Activated CD8-positive, alpha-beta memory T cell treated with anti-CD3 and anti-CD28 coated beads for 4 hours (primary cell): ENCODE data around the gene WNT9A.

ENCODE experiments used
- DNase-seq, 2 donors: peaks; one replicate each; pipeline ENCODE4 v3.0.0-alpha.2; 2020; ENCODE audit warnings: low read depth in 2 of 2

The WNT9A gene

DNA sequence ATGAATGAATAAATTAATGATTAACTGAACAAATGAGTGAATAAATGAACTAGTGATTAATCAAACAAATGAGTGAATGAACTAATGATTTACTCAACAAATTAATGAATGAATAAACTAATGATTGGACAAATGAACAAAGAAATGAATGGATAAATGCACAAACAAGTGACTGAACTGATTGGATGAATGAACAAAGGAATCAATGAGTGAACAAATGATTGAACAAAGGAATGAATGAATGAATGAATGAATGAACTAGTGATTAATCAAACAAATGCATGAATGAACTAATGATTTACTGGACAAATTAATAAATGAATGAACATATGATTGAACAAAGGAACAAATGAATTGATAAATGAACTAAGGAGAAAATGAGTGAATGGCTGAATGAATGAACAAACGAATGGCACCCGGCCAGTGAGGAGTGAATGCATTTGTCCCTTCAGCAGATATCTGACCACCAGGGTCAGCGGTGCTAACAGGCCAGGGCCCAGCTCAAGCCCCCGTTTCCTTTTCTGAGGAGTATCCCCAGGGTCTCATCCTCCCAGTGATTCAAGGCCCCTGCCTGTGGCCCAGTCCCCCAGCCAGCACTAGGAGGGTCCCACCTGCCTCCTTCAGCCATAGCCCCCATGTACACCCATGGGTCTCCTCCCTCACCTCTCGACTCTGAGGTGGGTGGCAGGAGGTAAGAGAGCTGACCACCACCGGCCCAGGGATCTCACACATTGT is 49.9 kb downstream of the WNT9A start:
- no peak for DNase-seq

DNA sequence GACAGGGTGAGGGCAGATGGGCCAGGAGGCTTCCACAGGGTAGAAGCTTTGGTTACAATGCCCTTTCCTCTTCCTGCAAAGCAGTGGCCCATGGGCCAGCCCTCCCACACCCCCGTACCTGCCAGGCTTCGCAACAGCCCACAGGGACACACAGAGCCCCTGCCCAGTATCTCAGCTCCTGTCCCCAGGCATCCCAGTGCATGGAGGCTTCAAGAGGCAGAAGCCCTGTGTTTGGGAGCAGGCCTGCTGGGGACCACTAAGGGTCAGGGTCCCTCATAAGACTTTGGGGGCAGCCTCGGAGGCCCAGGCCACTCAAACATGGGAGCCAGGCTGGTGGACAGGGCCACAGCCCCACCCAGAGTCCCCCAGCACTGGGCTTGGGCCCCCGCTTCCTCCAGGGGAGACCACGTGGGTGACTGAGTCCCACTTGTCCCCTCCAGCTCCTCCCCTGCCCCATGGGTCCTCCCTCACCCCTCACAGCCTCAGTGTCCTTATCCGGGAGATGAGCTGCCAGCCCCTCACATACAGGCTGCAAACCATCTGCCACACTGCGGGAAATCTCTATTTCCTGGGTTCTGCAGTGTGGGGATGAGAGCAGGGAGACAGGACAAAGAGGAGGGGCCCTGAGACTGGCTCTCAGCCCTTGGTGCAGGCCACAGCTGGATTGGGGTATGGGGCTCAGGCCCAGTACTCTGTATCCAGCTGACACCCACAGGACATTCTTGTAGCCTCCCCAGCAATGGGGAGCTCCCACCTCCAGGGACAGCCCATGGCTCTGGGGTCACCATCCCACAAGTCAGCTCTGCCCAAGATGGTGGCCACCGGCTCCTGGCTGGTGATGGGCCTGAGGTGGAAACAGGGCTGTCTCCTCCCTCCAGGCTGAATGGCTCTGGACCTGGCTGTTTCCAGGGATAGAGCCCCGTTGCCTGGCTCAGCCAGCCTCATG is 50.7 kb downstream of the WNT9A start:
- DNase-seq, result no peak

DNA sequence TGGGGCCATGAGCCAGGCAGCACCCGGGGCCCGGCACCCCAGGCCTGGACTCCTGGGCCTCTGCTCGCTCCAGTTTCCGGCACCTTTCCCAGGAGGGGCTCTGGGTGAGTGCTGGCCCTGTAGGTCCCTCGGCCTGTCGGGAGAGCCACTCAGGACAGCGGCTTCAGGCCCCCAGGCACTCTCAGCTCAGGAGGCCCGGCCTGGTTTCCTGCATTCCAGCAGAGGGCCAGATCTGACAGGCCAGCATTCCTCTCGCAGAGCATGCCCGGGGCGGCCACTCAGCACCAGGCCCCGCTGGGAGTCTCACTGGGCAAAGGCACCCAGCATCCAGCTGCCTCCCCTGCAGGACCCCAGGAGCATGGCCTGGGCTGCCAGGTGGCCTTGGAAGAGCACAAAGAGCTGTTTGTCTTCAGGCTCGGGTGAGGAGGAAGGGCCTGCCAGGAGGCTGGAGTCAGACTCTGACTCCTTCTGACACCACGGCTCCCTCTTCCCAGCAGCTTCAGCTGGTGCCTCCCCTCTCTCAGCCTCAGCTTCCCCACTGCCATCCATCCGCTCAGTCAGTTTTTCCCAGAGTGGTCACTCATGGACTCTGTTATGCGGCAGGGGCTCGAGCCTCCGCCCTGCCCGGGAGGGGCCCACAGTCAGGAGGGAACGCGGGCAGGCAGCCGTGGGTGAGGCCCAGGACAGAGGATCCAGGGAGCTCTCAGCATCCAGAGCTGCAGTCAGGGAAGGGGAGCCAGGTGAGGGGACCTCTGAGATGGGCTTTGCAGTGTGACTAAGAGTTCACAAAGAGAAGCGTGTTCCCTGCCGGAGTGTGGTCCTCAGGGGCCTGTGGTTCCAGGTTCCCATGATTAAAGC is 51.7 kb downstream of the WNT9A start:
- no peak for DNase-seq

GRCh38 chr1:227894831-227895451 is 52.8 kb downstream of the WNT9A start:
- DNase-seq, result no peak

DNA sequence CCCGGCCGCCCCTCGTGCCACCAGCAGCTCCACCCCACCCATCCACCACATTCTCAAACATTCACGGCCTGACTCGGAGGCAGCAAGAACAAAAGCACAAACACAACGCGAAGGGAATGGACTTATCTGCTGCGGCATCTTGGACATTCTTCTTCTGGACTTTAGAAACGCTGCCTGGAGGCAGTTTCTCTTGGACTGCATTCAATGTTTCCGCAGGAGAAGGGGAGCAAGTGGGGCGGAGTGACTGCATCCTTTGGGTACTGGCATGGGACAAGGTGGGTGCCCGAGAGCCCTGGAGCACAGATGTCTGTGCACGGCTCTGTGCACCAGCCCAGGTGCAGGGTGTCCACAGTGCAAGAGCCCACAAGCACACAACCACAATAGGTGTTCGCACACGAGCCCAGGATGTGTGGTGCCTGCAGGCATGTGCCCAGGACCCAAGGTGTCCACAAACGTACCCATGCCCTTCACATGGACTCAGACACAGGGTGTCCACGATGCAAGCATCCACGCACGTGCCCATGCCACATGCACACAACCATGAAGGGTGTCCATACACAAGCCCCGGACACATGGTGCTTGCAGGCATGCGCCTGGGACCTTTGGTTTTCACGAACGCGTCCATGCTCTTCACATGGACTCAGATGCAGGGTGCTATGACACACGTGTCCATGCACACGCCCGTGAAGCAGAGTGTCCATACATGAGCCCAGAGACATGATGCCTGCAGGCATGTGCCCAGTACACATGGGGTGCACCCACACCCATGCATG is 53.6 kb downstream of the WNT9A start:
- no peak for DNase-seq

GRCh38 chr1:227893300-227893948 is 54.3 kb downstream of the WNT9A start:
- DNase-seq, result no peak

DNA sequence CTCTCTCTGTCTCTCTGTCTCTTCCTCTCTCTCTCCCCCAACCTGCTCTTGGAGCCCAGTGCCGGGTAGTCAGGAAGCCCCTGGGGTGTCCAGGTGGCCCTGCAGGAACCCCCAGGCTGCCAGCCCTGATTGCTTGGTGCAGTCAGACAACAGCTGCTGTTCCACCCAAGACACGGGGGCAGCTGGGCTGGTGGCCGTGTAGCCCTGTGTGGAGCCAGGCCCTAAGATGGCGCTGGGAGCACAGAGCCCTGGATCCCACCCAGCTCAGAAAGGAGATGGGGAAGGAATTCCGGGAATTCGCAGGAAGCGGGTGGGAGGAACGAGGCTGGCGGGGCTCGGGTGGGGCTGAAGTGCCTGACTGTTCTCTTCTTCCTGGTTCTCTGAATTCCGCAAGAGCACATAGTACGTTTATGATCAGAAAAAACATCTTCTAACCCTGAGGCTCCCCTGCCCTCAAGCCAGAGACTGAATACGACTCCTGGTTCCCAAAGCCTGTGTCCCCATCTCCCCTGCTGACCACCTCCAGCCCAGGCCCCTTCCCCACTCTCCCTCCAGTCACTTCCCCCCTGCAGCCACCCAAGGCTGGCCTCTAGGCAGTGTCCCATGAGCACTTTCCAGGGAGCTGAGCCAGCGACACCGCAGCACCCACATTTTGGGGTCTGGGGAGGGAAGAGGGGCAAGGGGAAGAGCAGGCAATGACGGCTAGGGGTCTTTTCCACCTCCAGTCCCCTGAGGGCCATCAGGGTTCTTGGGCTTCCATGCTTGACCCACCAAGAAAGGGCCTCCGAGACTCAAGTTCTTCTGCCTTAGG is 55.0 kb downstream of the WNT9A start:
- DNase-seq, result no peak

GRCh38 chr1:227891955-227892488 is 55.7 kb downstream of the WNT9A start:
- DNase-seq, result no peak

DNA sequence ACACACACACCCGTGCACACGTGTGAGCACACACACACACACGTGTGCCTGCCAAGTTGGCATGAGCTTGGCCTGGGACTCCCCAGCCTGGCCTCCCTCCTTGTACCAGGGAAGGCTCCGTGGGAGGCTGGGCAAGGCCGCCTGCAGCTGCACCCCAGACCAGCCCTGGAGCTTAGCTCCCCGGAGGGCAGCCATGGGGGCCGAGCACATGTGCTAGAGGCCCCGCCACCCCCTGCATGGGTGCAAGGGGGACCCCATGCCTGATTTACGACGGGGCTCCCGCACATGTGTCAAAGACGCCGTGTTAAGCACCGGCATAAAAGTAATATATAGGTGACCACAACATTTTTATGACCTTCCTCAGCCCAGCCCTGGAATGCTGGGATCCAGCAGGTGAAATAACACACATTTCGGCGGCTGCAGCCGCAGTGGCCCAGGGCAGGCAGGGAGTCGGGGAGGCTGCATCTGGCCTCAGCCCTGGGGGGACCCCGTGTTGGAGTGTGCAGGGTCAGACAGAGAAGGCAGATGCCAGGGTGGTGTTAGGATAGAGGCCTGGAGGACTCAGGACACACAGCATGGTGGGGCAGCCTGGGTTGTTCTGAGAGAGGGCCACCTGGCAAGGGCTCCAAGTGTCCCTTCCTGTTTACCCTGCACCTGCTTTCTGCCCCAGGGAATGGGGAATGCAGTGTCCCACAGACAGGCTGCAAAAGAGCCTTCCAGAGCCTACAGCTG is 56.3 kb downstream of the WNT9A start:
- DNase-seq, result no peak

DNA sequence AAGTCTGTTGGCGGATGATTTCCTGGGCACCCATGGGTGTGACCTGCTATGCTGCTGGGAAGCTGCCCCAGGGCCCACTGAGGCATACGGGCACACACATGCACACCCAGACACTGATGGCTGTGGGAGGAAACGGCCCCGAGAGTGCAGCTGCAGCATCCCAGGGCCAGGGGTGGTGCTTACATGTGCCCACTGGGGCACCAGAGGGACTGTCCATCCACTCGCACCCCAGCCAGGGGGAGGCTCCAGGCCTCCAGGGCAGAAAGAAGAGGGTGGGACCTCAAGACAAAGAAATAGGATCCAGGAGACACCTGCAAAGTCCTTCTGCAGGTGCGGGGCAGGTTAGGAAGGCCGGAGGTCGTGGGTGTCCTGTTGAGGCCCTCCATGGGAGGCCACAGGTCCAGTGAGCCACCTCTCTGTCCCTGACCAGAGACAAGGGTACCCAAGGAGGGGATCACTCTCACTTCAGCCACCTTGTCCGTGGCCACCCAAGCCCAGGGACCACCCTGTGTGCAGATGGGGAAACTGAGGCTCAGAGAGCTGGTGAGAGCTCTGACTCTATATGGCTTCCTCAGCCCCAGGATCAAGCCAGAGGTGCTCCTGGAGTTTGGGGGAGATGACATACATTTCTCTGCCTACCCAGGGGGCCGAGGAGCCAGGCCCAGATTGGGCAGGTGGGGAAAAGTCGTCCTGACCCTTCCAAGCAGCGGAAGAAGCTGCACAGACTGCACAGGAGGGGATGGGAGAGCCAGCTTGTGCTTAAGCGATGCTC is 57.1 kb downstream of the WNT9A start:
- DNase-seq, result no peak

DNA sequence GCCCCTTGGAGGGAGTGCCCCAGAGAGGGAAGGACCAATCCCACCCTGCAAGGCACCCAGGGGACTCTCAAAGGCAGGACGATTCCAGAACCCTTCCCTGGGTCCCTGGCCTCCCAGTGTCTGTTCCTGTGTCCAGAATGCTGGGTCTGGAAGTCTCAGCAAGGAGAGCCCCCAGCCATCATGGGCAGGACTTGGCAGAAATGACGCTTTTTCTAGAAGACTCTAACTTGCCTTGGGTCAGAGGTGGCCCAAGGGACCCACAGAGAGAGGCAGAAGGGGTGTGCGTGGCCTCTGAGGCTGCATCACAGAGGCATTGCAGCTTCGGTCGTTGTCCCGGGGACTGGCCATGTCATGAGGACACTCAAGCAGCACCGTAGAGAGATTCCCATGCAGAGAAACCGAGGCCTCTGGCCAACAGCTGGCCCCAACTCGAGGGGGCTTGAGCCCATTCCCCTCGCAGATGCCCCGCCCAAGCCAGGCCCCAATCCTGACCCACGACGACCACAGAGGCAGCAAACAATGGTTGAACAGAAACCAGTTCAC is 57.8 kb downstream of the WNT9A start:
- no peak for DNase-seq

GRCh38 chr1:227889047-227889862 is 58.5 kb downstream of the WNT9A start:
- DNase-seq, result no peak

DNA sequence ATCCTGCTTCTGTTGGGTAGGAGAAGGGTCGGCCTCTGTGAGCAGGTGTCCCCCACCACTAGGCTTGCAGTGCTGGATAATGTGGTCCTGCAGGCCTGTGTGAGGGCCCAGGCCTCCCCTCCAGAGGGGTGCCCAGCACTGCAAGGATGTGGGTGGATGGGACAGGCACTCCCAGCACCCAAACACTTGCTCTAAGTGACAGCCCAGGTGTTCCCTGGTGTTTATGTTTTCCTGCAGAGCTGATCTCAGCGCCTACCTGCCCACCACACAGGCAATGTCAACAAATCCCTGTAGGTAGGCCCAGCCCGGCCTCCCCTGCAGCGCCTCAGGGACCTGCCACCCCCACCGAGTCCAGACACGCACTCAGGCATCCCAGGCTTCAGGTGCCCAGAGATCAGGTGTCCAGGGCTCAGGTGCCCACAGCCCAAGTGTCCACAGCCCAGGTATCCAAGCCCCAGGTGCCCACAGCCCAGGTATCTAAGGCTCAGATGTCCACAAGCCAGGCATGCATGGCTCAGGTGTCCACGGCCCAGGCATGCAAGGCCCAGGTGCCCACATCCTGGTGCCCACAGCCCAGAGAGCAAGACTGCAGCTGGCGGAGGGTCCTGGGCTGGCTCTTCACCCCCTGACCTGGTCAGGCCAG is 59.2 kb downstream of the WNT9A start:
- no peak for DNase-seq

GRCh38 chr1:227887697-227888403 is 59.9 kb downstream of the WNT9A start:
- no peak for DNase-seq

DNA sequence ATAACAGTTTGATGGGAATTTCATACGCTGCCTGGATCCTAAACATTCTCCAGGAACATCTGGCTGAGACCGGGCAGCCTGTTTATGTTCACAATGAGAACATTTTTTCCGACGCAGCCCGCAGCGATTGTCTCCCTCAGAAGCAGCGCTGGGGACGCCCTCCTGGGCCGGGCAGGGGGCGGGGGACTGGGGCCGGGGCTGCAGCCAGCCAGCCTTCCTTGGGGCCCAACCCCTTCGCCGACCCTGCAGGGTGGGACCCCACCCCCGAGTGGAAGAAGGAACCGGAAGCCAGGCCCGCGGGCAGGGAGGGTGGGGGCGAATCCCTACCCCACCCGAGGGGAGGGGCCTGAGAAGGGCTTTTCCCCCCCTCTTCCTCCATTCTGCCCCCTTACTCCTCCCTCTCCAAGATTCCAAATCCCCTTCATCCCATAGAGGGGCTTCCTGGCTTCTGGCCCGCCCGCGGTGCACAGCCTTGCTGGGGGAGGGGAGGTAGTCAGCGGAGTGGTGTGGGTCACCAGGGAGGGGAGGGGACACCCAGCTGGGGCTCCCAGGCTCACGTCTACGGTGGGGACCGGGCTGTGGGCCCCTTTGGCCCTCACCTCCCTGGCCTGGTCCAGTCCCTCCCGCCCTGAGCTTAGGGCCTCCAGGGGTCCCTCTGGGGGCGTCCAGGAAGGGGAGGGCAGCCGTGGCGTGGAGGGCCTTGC is 60.6 kb downstream of the WNT9A start:
- no peak for DNase-seq
